Measurements from ENCODE around the gene ITSN1. TPM values are rescaled to one million over a fixed set of nuclear protein-coding genes. Genes with fewer than 3 reads are reported as not detected.
"Not testable (repeated sequence)": the region's sequence is repeated elsewhere in the genome, so short reads cannot be mapped to it uniquely, and the experiment has no call there.

The ITSN1 gene
- total and polyA plus RNA-seq, 5 donors = 32.8 to 83.6 (median 64.4) TPM

GRCh38 chr21:33767960-33768359, 125.7 kb downstream of the ITSN1 start:
- H3K27ac ChIP-seq (ENCODE audit: low read length) = no peak overlapping the region
- no peaks in the 10 kb centered on the region for H3K9me3 ChIP-seq (ENCODE audit: control insufficient read depth, low read length)
- WGBS = 96% methylated on average over 2 of the region's 2 CpGs
- peaks cover 2% of the 10 kb centered on the region for H3K4me1 ChIP-seq (ENCODE audit: control insufficient read depth, insufficient read depth, low read length)
- no peaks in the 10 kb centered on the region for H3K27me3 ChIP-seq (ENCODE audit: control insufficient read depth, insufficient read depth)
- intact Hi-C loops (cut with DNase I) = no loop called here
- H3K4me3 ChIP-seq (ENCODE audit: low read length) = no peak overlapping the region
- DNase-seq = no peak
- no peak for ATAC-seq

GRCh38 chr21:33769057-33769456, 126.8 kb downstream of the ITSN1 start:
- no peak overlapping the region for H3K4me3 ChIP-seq (ENCODE audit: low read length)
- peaks cover 2% of the 10 kb centered on the region for H3K4me1 ChIP-seq (ENCODE audit: control insufficient read depth, insufficient read depth, low read length)
- WGBS = 48% methylated on average over 1 of the region's 1 CpG
- no peaks in the 10 kb centered on the region for H3K9me3 ChIP-seq (ENCODE audit: control insufficient read depth, low read length)
- no peaks in the 10 kb centered on the region for H3K27me3 ChIP-seq (ENCODE audit: control insufficient read depth, insufficient read depth)
- H3K27ac ChIP-seq (ENCODE audit: low read length) = no peak overlapping the region
- intact Hi-C loops (cut with DNase I) = no loop called here
- DNase-seq (no peak), ATAC-seq (no peak)

- WGBS = 94% methylated on average over 3 of the region's 3 CpGs
- no peaks in the 10 kb centered on the region for H3K27me3 ChIP-seq (ENCODE audit: control insufficient read depth, insufficient read depth)
- no peak overlapping the region for H3K27ac ChIP-seq (ENCODE audit: low read length)
- no peak for ATAC-seq
- intact Hi-C loops (cut with DNase I) = no loop called here
- H3K4me1 ChIP-seq (ENCODE audit: control insufficient read depth, insufficient read depth, low read length) = peaks cover 2% of the 10 kb centered on the region
- no peak overlapping the region for H3K4me3 ChIP-seq (ENCODE audit: low read length)
- no peak for DNase-seq
- H3K9me3 ChIP-seq (ENCODE audit: control insufficient read depth, low read length) = no peaks in the 10 kb centered on the region
Observed at GRCh38 chr21:33770542-33770941, 128.2 kb downstream of the ITSN1 start.

- ATAC-seq = no peak
- peaks cover 2% of the 10 kb centered on the region for H3K4me1 ChIP-seq (ENCODE audit: control insufficient read depth, insufficient read depth, low read length)
- H3K4me3 ChIP-seq (ENCODE audit: low read length) = no peak overlapping the region
- WGBS = 96% methylated on average over 18 of the region's 18 CpGs
- H3K27me3 ChIP-seq (ENCODE audit: control insufficient read depth, insufficient read depth) = no peaks in the 10 kb centered on the region
- DNase-seq = no peak
- intact Hi-C loops (cut with DNase I) = no loop called here
- H3K9me3 ChIP-seq (ENCODE audit: control insufficient read depth, low read length) = no peaks in the 10 kb centered on the region
- H3K27ac ChIP-seq (ENCODE audit: low read length) = no peak overlapping the region
Observed at GRCh38 chr21:33771976-33772375, 129.7 kb downstream of the ITSN1 start.

- Histone ChIP-seq H3K9me3 (ENCODE audit: control insufficient read depth, low read length) (no peaks in the 10 kb centered on the region), H3K27me3 (ENCODE audit: control insufficient read depth, insufficient read depth) (no peaks in the 10 kb centered on the region), H3K4me3 (ENCODE audit: low read length) (no peak overlapping the region), H3K27ac (ENCODE audit: low read length) (no peak overlapping the region), H3K4me1 (ENCODE audit: control insufficient read depth, insufficient read depth, low read length) (no peaks in the 10 kb centered on the region)
- WGBS = 85% methylated on average over 4 of the region's 4 CpGs
- intact Hi-C loops (cut with DNase I) = no loop called here
- ATAC-seq (no peak), DNase-seq (no peak)
Observed at GRCh38 chr21:33774551-33774950, 132.2 kb downstream of the ITSN1 start.

GRCh38 chr21:33775100-33775828, 133.0 kb downstream of the ITSN1 start:
- Histone ChIP-seq H3K27me3 (ENCODE audit: control insufficient read depth, insufficient read depth) (no peaks in the 10 kb centered on the region), H3K9me3 (ENCODE audit: control insufficient read depth, low read length) (no peaks in the 10 kb centered on the region), H3K27ac (ENCODE audit: low read length) (no peak overlapping the region), H3K4me3 (ENCODE audit: low read length) (no peak overlapping the region), H3K4me1 (ENCODE audit: control insufficient read depth, insufficient read depth, low read length) (no peaks in the 10 kb centered on the region)
- no peak for ATAC-seq
- intact Hi-C loops (cut with DNase I) = no loop called here
- DNase-seq = no peak
- WGBS = 85% methylated on average over 2 of the region's 2 CpGs

- no peak for DNase-seq
- no peaks in the 10 kb centered on the region for H3K4me1 ChIP-seq (ENCODE audit: control insufficient read depth, insufficient read depth, low read length)
- WGBS = 82% methylated on average over 2 of the region's 2 CpGs
Observed at GRCh38 chr21:33780631-33781030, 138.3 kb downstream of the ITSN1 start.

GRCh38 chr21:33781121-33781520, 138.8 kb downstream of the ITSN1 start:
- no peak for ATAC-seq

More at GRCh38 chr21:33780631-33781030, 138.3 kb downstream of the ITSN1 start:
- H3K9me3 ChIP-seq (ENCODE audit: control insufficient read depth, low read length) = no peaks in the 10 kb centered on the region
- intact Hi-C loops (cut with DNase I) = no loop called here
- no peak overlapping the region for H3K27ac ChIP-seq (ENCODE audit: low read length)
- ATAC-seq = no peak
- H3K4me3 ChIP-seq (ENCODE audit: low read length) = no peak overlapping the region
- H3K27me3 ChIP-seq (ENCODE audit: control insufficient read depth, insufficient read depth) = no peaks in the 10 kb centered on the region

GRCh38 chr21:33783187-33783979, 141.1 kb downstream of the ITSN1 start:
- H3K4me1 ChIP-seq (ENCODE audit: control insufficient read depth, insufficient read depth, low read length) = no peaks in the 10 kb centered on the region
- DNase-seq = no peak
- H3K4me3 ChIP-seq (ENCODE audit: low read length) = no peak overlapping the region
- H3K9me3 ChIP-seq (ENCODE audit: control insufficient read depth, low read length) = no peaks in the 10 kb centered on the region
- H3K27ac ChIP-seq (ENCODE audit: low read length) = no peak overlapping the region
- 85% methylated on average over 2 of the region's 2 CpGs for WGBS
- no peak for ATAC-seq
- H3K27me3 ChIP-seq (ENCODE audit: control insufficient read depth, insufficient read depth) = no peaks in the 10 kb centered on the region
- intact Hi-C loops (cut with DNase I) = no loop called here

More at GRCh38 chr21:33781121-33781520, 138.8 kb downstream of the ITSN1 start:
- 94% methylated on average over 2 of the region's 2 CpGs for WGBS
- H3K4me1 ChIP-seq (ENCODE audit: control insufficient read depth, insufficient read depth, low read length) = no peaks in the 10 kb centered on the region
- H3K27me3 ChIP-seq (ENCODE audit: control insufficient read depth, insufficient read depth) = no peaks in the 10 kb centered on the region
- no peak for DNase-seq
- intact Hi-C loops (cut with DNase I) = no loop called here
- H3K9me3 ChIP-seq (ENCODE audit: control insufficient read depth, low read length) = no peaks in the 10 kb centered on the region
- no peak overlapping the region for H3K4me3 ChIP-seq (ENCODE audit: low read length)
- no peak overlapping the region for H3K27ac ChIP-seq (ENCODE audit: low read length)

GRCh38 chr21:33787431-33787830, 145.1 kb downstream of the ITSN1 start:
- intact Hi-C loops (cut with DNase I) = no loop called here
- no peak overlapping the region for H3K27ac ChIP-seq (ENCODE audit: low read length)
- ATAC-seq (no peak), DNase-seq (no peak)
- H3K4me3 ChIP-seq (ENCODE audit: low read length) = no peak overlapping the region
- H3K9me3 ChIP-seq (ENCODE audit: control insufficient read depth, low read length) = no peaks in the 10 kb centered on the region
- 89% methylated on average over 2 of the region's 2 CpGs for WGBS
- H3K4me1 ChIP-seq (ENCODE audit: control insufficient read depth, insufficient read depth, low read length) = no peaks in the 10 kb centered on the region
- H3K27me3 ChIP-seq (ENCODE audit: control insufficient read depth, insufficient read depth) = no peaks in the 10 kb centered on the region

GRCh38 chr21:33788438-33788837, 146.1 kb downstream of the ITSN1 start:
- 97% methylated on average over 5 of the region's 5 CpGs for WGBS
- H3K4me3 ChIP-seq (ENCODE audit: low read length); H3K27me3 ChIP-seq (ENCODE audit: control insufficient read depth, insufficient read depth); H3K9me3 ChIP-seq (ENCODE audit: control insufficient read depth, low read length); intact Hi-C loops (cut with DNase I); DNase-seq; H3K27ac ChIP-seq (ENCODE audit: low read length); ATAC-seq; H3K4me1 ChIP-seq (ENCODE audit: control insufficient read depth, insufficient read depth, low read length): not testable (repeated sequence)

Measured in right cardiac atrium (tissue), 5 donors.